ENCODE results near the gene CDYL2. TPM values are rescaled to one million over a fixed set of nuclear protein-coding genes. Genes with fewer than 3 reads are reported as not detected.

The CDYL2 gene
- polyA plus RNA-seq, 1 of the 3 experiments (the other 2 are of a cell fraction) = 0.03 TPM

DNA sequence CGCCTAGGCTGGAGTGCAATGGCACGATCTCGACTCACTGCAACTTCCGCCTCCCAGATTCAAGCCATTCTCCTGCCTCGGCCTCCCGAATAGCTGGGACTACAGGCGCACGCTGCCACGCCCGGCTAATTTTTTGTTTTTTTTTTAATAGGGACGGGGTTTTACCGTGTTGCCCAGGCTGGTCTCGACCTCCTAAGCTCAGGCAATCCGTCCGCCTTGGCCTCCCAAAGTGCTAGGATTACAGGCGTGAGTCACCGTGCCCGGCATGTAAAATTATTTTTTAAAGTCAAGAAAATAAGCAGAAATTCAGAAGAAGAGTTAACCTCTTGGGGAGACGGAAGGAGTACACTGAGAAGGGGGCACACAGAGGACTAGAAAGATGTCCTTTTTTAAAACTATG is 27.5 kb downstream of the CDYL2 start:
- Histone ChIP-seq H3K79me2 (ENCODE audit: insufficient read depth) (no peaks in the 10 kb centered on the region), H3F3A (replicated peaks; ENCODE audit: insufficient read depth) (no peaks in the 10 kb centered on the region), H3K4me1 (ENCODE audit: control insufficient read depth in 1 of 2, insufficient read depth in 2 of 2, low read depth in 1 of 2, low read length in 1 of 2) (no peaks in the 10 kb centered on the region), H3K4me2 (no peak overlapping the region), H2AFZ (ENCODE audit: low read depth) (no peak overlapping the region), H3K27ac (ENCODE audit: low read depth in 2 of 2, low read length in 1 of 2) (no peak overlapping the region), H3K36me3 (replicated peaks in 1 of 2; ENCODE audit: control insufficient read depth in 1 of 2, insufficient read depth in 2 of 2, low read length in 1 of 2) (no peaks in the 10 kb centered on the region), H3K27me3 (ENCODE audit: insufficient read depth) (no peaks in the 10 kb centered on the region), H3K9me2 (no peaks in the 10 kb centered on the region), H3K9ac (no peak overlapping the region), H4K20me1 (ENCODE audit: insufficient read depth) (no peaks in the 10 kb centered on the region), H3K4me3 (ENCODE audit: low read depth in 2 of 2, low read length in 1 of 2) (no peak overlapping the region), H3K9me3 (peaks cover 6% of the 10 kb centered on the region; the same call in 1 of the 2 replicates)
- CTCF ChIA-PET = no interaction called here
- no peak for DNase-seq
- POLR2A ChIA-PET = no interaction called here
- TF ChIP-seq TAF1 (IDR thresholded peaks at IDR 0.05; ENCODE audit: borderline replicate concordance, low read depth, low read length) (no peak), MXI1 (IDR thresholded peaks at IDR 0.05; ENCODE audit: low read depth, low read length) (no peak), POLR2AphosphoS5 (IDR thresholded peaks at IDR 0.05; ENCODE audit: low read depth, low read length) (no peak), RCOR1 (IDR thresholded peaks at IDR 0.05; ENCODE audit: low read length) (no peak)
- WGBS (ENCODE audit: low lambda C conversion rate) = 39% methylated on average over 19 of the region's 19 CpGs

GRCh38 chr16:80775450-80775849 is 28.9 kb downstream of the CDYL2 start:
- no peaks in the 10 kb centered on the region for H3K79me2 ChIP-seq (ENCODE audit: insufficient read depth)
- no peak overlapping the region for H3K27ac ChIP-seq (ENCODE audit: low read depth in 2 of 2, low read length in 1 of 2)
- 24% methylated on average over 1 of the region's 1 CpG for WGBS (ENCODE audit: low lambda C conversion rate)
- H3F3A ChIP-seq (replicated peaks; ENCODE audit: insufficient read depth) = no peaks in the 10 kb centered on the region
- no peaks in the 10 kb centered on the region for H3K27me3 ChIP-seq (ENCODE audit: insufficient read depth)
- ChIA-PET POLR2A (no interaction called here), CTCF (no interaction called here)
- DNase-seq = no peak
- no peaks in the 10 kb centered on the region for H3K4me1 ChIP-seq (ENCODE audit: control insufficient read depth in 1 of 2, insufficient read depth in 2 of 2, low read depth in 1 of 2, low read length in 1 of 2)
- H3K9me3 ChIP-seq = peaks cover 6% of the 10 kb centered on the region
- H3K4me3 ChIP-seq (ENCODE audit: low read depth in 2 of 2, low read length in 1 of 2) = no peak overlapping the region
- H4K20me1 ChIP-seq (ENCODE audit: insufficient read depth) = no peaks in the 10 kb centered on the region
- TF ChIP-seq TAF1 (IDR thresholded peaks at IDR 0.05; ENCODE audit: borderline replicate concordance, low read depth, low read length) = no peak
- no peak for TF ChIP-seq RCOR1 (IDR thresholded peaks at IDR 0.05; ENCODE audit: low read length)
- no peak for TF ChIP-seq RXRA (IDR thresholded peaks at IDR 0.05; ENCODE audit: borderline replicate concordance, low read depth)
- TF ChIP-seq ELF1 (IDR thresholded peaks at IDR 0.05) = no peak
- TF ChIP-seq, protein P1, sequence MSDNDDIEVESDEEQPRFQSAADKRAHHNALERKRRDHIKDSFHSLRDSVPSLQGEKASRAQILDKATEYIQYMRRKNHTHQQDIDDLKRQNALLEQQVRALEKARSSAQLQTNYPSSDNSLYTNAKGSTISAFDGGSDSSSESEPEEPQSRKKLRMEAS (IDR thresholded peaks at IDR 0.05; ENCODE audit: low read depth) = no peak
- no peak for TF ChIP-seq NRF1 (IDR thresholded peaks at IDR 0.05; ENCODE audit: low read depth, low read length)
- TF ChIP-seq EZH2phosphoT487 (IDR thresholded peaks at IDR 0.05; ENCODE audit: borderline replicate concordance, low read depth) = no peak
- TF ChIP-seq PBX3 (IDR thresholded peaks at IDR 0.05) = no peak
- TF ChIP-seq JUND (IDR thresholded peaks at IDR 0.05) = no peak
- TF ChIP-seq EP300 (IDR thresholded peaks at IDR 0.05; ENCODE audit: borderline replicate concordance in 1 of 2, low read depth in 1 of 2, low read length in 1 of 2) = no peak
- TF ChIP-seq CHD2 (IDR thresholded peaks at IDR 0.05; ENCODE audit: low read length, partially characterized antibody) = no peak
- TF ChIP-seq CTCF (IDR thresholded peaks at IDR 0.05) = no peak
- no peak for TF ChIP-seq MXI1 (IDR thresholded peaks at IDR 0.05; ENCODE audit: low read depth, low read length)
- H3K9ac ChIP-seq = no peak overlapping the region
- 0 out of 2 replicates have a peak, but pooled peaks cover 2% of the 10 kb centered on the region for H3K9me2 ChIP-seq
- H3K4me2 ChIP-seq = no peak overlapping the region
- H2AFZ ChIP-seq (ENCODE audit: low read depth) = no peak overlapping the region
- no peaks in the 10 kb centered on the region for H3K36me3 ChIP-seq (replicated peaks in 1 of 2; ENCODE audit: control insufficient read depth in 1 of 2, insufficient read depth in 2 of 2, low read length in 1 of 2)
